IMR-90 (cell line): ENCODE results near the gene DCAF10. TPM values are rescaled to one million over a fixed set of nuclear protein-coding genes. Genes with fewer than 3 reads are reported as not detected.

ENCODE experiments used
- ATAC-seq: fragments of 200-7000 bp; cut with Tn5 transposase; 2 replicates; pipeline ENCODE4 v1.9.1; 2020; ENCODE audit warnings: low read depth, mild to moderate bottlenecking, moderate library complexity
- BruUV-seq: library from RNA; stranded (reverse); fragments of 400-500 nt; replicated peaks from 2 replicates; lab custom pipeline; 2021; lab: Mats Ljungman, UMichigan
- CTCF ChIA-PET: fragments of 300-600 bp; formaldehyde crosslinking; extraction: SDS; loops from one replicate; lab custom pipeline; 2021; ENCODE audit warnings: antibody characterized with exemption; lab: Yijun Ruan, JAX
- POLR2A ChIA-PET: fragments of 300-600 bp; sonication (Branson Sonifier 250); formaldehyde crosslinking; loops from one replicate; lab custom pipeline; 2022; ENCODE audit warnings: antibody characterized with exemption; ENCODE audit not compliant: unreplicated experiment; lab: Charles Lee
- DNase-seq: peaks from one replicate; pipeline ENCODE4 v3.0.0; 2013
- H2AFZ ChIP-seq: replicated peaks from 2 replicates; pipeline ENCODE3; 2013; ENCODE audit warnings: low read length, mild to moderate bottlenecking; ENCODE audit not compliant: poor library complexity
- H2AK5ac ChIP-seq: 2 replicates; pipeline ENCODE4 v1.6.1; 2013; ENCODE audit warnings: low read depth, low read length, inconsistent platforms
- H2AK9ac ChIP-seq: replicated peaks from 2 replicates; pipeline ENCODE3; 2013; ENCODE audit warnings: mild to moderate bottlenecking, low read depth, low read length, moderate library complexity; ENCODE audit not compliant: poor library complexity
- H2BK120ac ChIP-seq: 2 replicates; pipeline ENCODE4 v1.6.1; 2013; ENCODE audit warnings: low read depth, low read length, inconsistent platforms
- H2BK15ac ChIP-seq: 3 replicates; pipeline ENCODE4 v1.6.1; 2013; ENCODE audit warnings: low read depth, low read length, inconsistent platforms
- H2BK20ac ChIP-seq: 2 replicates; pipeline ENCODE4 v1.6.1; 2013; ENCODE audit warnings: low read depth, mild to moderate bottlenecking, inconsistent platforms, low read length, moderate library complexity
- H2BK5ac ChIP-seq: 2 replicates; pipeline ENCODE4 v1.6.1; 2013; ENCODE audit warnings: mild to moderate bottlenecking, low read depth, low read length, inconsistent platforms; ENCODE audit not compliant: poor library complexity, severe bottlenecking
- H3K14ac ChIP-seq: replicated peaks from 2 replicates; pipeline ENCODE4 v1.6.1; 2013; ENCODE audit warnings: low read depth, low read length, inconsistent platforms
- H3K18ac ChIP-seq: 2 replicates; pipeline ENCODE4 v1.6.1; 2013; ENCODE audit warnings: low read depth, low read length, control low read depth
- H3K23ac ChIP-seq: 2 replicates; pipeline ENCODE4 v1.6.1; 2013; ENCODE audit warnings: low read depth, low read length, inconsistent platforms
- H3K27ac ChIP-seq: 2 replicates; pipeline ENCODE4 v1.5.1; 2013; ENCODE audit warnings: mild to moderate bottlenecking, control low read depth, low read length; ENCODE audit not compliant: insufficient read depth
- H3K27me3 ChIP-seq: 2 replicates; pipeline ENCODE4 v1.6.1; 2013; ENCODE audit warnings: low read length; ENCODE audit not compliant: control insufficient read depth, insufficient read depth
- H3K36me3 ChIP-seq: 2 replicates; pipeline ENCODE4 v1.6.1; 2013; ENCODE audit warnings: low read length, mixed read lengths; ENCODE audit not compliant: control insufficient read depth, insufficient read depth
- H3K4ac ChIP-seq: 2 replicates; pipeline ENCODE4 v1.6.1; 2013; ENCODE audit warnings: low read depth, low read length, inconsistent platforms
- H3K4me1 ChIP-seq: 2 replicates; pipeline ENCODE4 v1.6.1; 2013; ENCODE audit warnings: low read length, mixed read lengths; ENCODE audit not compliant: control insufficient read depth, insufficient read depth
- H3K4me2 ChIP-seq: 2 replicates; pipeline ENCODE4 v1.6.1; 2013; ENCODE audit warnings: low read depth, mild to moderate bottlenecking, control low read depth, low read length, moderate library complexity
- H3K4me3 ChIP-seq: 2 replicates; pipeline ENCODE4 v1.5.1; 2013; ENCODE audit warnings: low read depth, mild to moderate bottlenecking, control low read depth, low read length, moderate library complexity; ENCODE audit not compliant: insufficient read depth
- H3K56ac ChIP-seq: 2 replicates; pipeline ENCODE4 v1.6.1; 2013; ENCODE audit warnings: low read length, inconsistent platforms; ENCODE audit not compliant: insufficient read depth; ENCODE audit errors: extremely low read depth
- H3K79me1 ChIP-seq, 2 experiments: 2 replicates each; pipeline ENCODE4 v1.6.1; 2013; ENCODE audit warnings: low read length in 2 of 2, inconsistent platforms in 1 of 2, low read depth in 1 of 2
- H3K9ac ChIP-seq: 2 replicates; pipeline ENCODE4 v1.6.1; 2013; ENCODE audit warnings: low read depth, low read length, control low read depth
- H3K9me1 ChIP-seq: 2 replicates; pipeline ENCODE4 v1.6.1; 2013; ENCODE audit warnings: low read length, inconsistent platforms; ENCODE audit not compliant: insufficient read depth
- H3K9me3 ChIP-seq: 2 replicates; pipeline ENCODE4 v1.6.1; 2013; ENCODE audit warnings: low read length; ENCODE audit not compliant: control insufficient read depth, insufficient read depth
- H4K20me1 ChIP-seq: 2 replicates; pipeline ENCODE4 v1.6.1; 2013; ENCODE audit warnings: low read length, inconsistent platforms; ENCODE audit not compliant: insufficient read depth
- H4K5ac ChIP-seq: 2 replicates; pipeline ENCODE4 v1.6.1; 2013; ENCODE audit warnings: mild to moderate bottlenecking, low read depth, low read length, control low read depth
- H4K8ac ChIP-seq, 2 experiments: 2 replicates each; pipeline ENCODE4 v1.6.1; 2013; ENCODE audit warnings: low read depth in 2 of 2, low read length in 2 of 2, control low read depth in 1 of 2, inconsistent platforms in 1 of 2
- H4K91ac ChIP-seq: 2 replicates; pipeline ENCODE4 v1.6.1; 2013; ENCODE audit warnings: low read depth, low read length, inconsistent platforms; ENCODE audit not compliant: insufficient read depth
- BHLHE40 ChIP-seq: fragments of 150-350 bp; IDR thresholded peaks from 2 replicates; pipeline ENCODE4 v1.6.1; 2016; ENCODE audit warnings: mild to moderate bottlenecking, low read depth, low read length
- CEBPB ChIP-seq: IDR thresholded peaks from 2 replicates; pipeline ENCODE4 v1.6.1; 2012; ENCODE audit warnings: low read depth, low read length, improper control_type of control experiment
- CHD1 ChIP-seq: IDR thresholded peaks from 2 replicates; pipeline ENCODE4 v1.6.1; 2012; ENCODE audit warnings: low read depth, low read length, improper control_type of control experiment
- CTCF ChIP-seq: conservative IDR thresholded peaks from 2 replicates; pipeline ENCODE4 v1.5.1; 2012; ENCODE audit warnings: mild to moderate bottlenecking, low read depth, low read length, improper control_type of control experiment
- ELK1 ChIP-seq: fragments of 150-350 bp; IDR thresholded peaks from 2 replicates; pipeline ENCODE4 v1.6.1; 2016; ENCODE audit warnings: low read depth, mild to moderate bottlenecking, low read length, moderate library complexity, borderline replicate concordance
- FOS ChIP-seq: fragments of 150-350 bp; IDR thresholded peaks from 2 replicates; pipeline ENCODE4 v1.6.1; 2016; ENCODE audit warnings: low read depth, low read length
- MAFK ChIP-seq: IDR thresholded peaks from 2 replicates; pipeline ENCODE4 v1.6.1; 2012; ENCODE audit warnings: low read depth, low read length, improper control_type of control experiment
- MAZ ChIP-seq: IDR thresholded peaks from 2 replicates; pipeline ENCODE4 v1.6.1; 2012; ENCODE audit warnings: low read depth, mild to moderate bottlenecking, low read length, improper control_type of control experiment, moderate library complexity, borderline replicate concordance
- MXI1 ChIP-seq: IDR thresholded peaks from 2 replicates; pipeline ENCODE4 v1.6.1; 2012; ENCODE audit warnings: low read depth, mild to moderate bottlenecking, low read length, moderate library complexity, borderline replicate concordance
- NFE2L2 ChIP-seq: fragments of 150-350 bp; IDR thresholded peaks from 2 replicates; pipeline ENCODE4 v1.6.1; 2016; ENCODE audit warnings: low read depth, mild to moderate bottlenecking, low read length
- POLR2A ChIP-seq: IDR thresholded peaks from 2 replicates; pipeline ENCODE4 v1.6.1; 2012; ENCODE audit warnings: mild to moderate bottlenecking, low read depth, low read length
- USF2 ChIP-seq: fragments of 150-350 bp; IDR thresholded peaks from 2 replicates; pipeline ENCODE4 v1.6.1; 2017; ENCODE audit warnings: mild to moderate bottlenecking, antibody characterized with exemption, low read length, low read depth
- WGBS, 2 experiments: methylation state at CpG; one replicate each; pipeline versions ENCODE4 v1.1.5 to v1.1.7; 2013; ENCODE audit warnings: missing lambda C conversion rate in 2 of 2; ENCODE audit not compliant: insufficient read length in 1 of 2; ENCODE audit errors: extremely low coverage in 2 of 2; 5-methylcytosine and 5-hydroxymethylcytosine counted together
- dilution Hi-C: fragments of 300-500 bp; cut with HindIII; formaldehyde crosslinking; loops from one replicate; pipeline ENCODE4 v1.14.3; 2018; ENCODE audit warnings: low sequenced_read_pairs; ENCODE audit not compliant: unreplicated experiment
- in situ Hi-C: fragments of 300-500 bp; cut with MboI; formaldehyde crosslinking; loops from 3 replicates; pipeline ENCODE4 v1.14.3; 2019; ENCODE audit warnings: low sequenced_read_pairs, inconsistent platforms, mixed read lengths
- intact Hi-C: fragments of 100-400 bp; cut with micrococcal nuclease; formaldehyde crosslinking; loops from 2 replicates; pipeline ENCODE4 v1.10.0; 2022
- polyA plus RNA-seq, 3 experiments: library from polyadenylated mRNA; depleted of rRNA; stranded (reverse); fragments of >200 nt; gene quantifications; 2 replicates each; pipeline ENCODE4 v1.2.3, GENCODE V29; 2012; ENCODE audit warnings: low replicate concordance in 1 of 3
- total RNA-seq: library from RNA; depleted of rRNA; stranded (reverse); fragments of >200 nt; gene quantifications from 2 replicates; pipeline ENCODE4 v1.2.3, GENCODE V29; 2012

DCAF10 gene
- total and polyA plus RNA-seq, 2 of the 4 experiments (the other 2 are of a cell fraction) = 17.1 to 19.4 TPM

- H2BK120ac ChIP-seq = no peak overlapping the region
- no peak overlapping the region for H4K91ac ChIP-seq
- no peak overlapping the region for H3K14ac ChIP-seq
- H2BK20ac ChIP-seq = no peak overlapping the region
- H3K4me2 ChIP-seq = no peak overlapping the region
- ChIA-PET CTCF (interaction anchor here (0.6 kb wide), 1 partner anchor 28 kb away, joined by 3 read pairs; no protein-coding TSS in a partner anchor), POLR2A (interaction anchor here (0.5 to 0.7 kb wide), 2 partner anchors 19 to 330 kb away, joined by 4 to 6 read pairs; no protein-coding TSS in a partner anchor)
- H2AK9ac ChIP-seq = no peak overlapping the region
- intact Hi-C loops = no loop called here
- H3K56ac ChIP-seq = no peak overlapping the region
- H3K79me1 ChIP-seq = peaks cover 12 to 14% of the 10 kb centered on the region in 2 experiments; a peak in 3 of 4 replicates
- H3K18ac ChIP-seq = no peak overlapping the region
- no peak overlapping the region for H3K9ac ChIP-seq
- no peak overlapping the region; the same call in 1 of the 2 replicates for H4K5ac ChIP-seq
- dilution Hi-C loops = no loop called here
- in situ Hi-C loops = no loop called here
- no peak overlapping the region for H3K4me3 ChIP-seq
- H2AK5ac ChIP-seq = no peak overlapping the region
- 100% methylated on average over 1 of the region's 2 CpGs; no CpG with 5 or more reads in 1 of the 2 experiments for WGBS, 2 experiments
- no TSS peak for BruUV-seq
- H3K36me3 ChIP-seq = peaks cover 16% of the 10 kb centered on the region
- H3K4me1 ChIP-seq = no peaks in the 10 kb centered on the region
- DNase-seq = peak; percentile 10
- no peaks in the 10 kb centered on the region for H3K27me3 ChIP-seq
- peaks cover 5% of the 10 kb centered on the region for H3K9me3 ChIP-seq
- no peak overlapping the region for H2AFZ ChIP-seq
- H2BK5ac ChIP-seq = no peak overlapping the region
- no peaks in the 10 kb centered on the region for H3K9me1 ChIP-seq
- H3K4ac ChIP-seq = no peak overlapping the region
- no peaks in the 10 kb centered on the region for H4K20me1 ChIP-seq
- H2BK15ac ChIP-seq = no peak overlapping the region
- TF ChIP-seq CTCF (no peak), MAFK (no peak), MAZ (no peak), CEBPB (no peak), MXI1 (no peak), CHD1 (no peak), BHLHE40 (no peak), POLR2A (no peak), FOS (no peak), ELK1 (no peak), NFE2L2 (no peak), USF2 (no peak)
- ATAC-seq = peak; percentile 68
- H4K8ac ChIP-seq = no peak overlapping the region
- H3K23ac ChIP-seq = no peak overlapping the region
- H3K27ac ChIP-seq = peak overlapping the region; percentile 9; the same call in 1 of the 2 replicates
These were observed 80.4 kb downstream of the DCAF10 start for GRCh38 chr9:37880916-37881479.
